ENCODE data around the gene GNAI3.

The GNAI3 gene

DNA sequence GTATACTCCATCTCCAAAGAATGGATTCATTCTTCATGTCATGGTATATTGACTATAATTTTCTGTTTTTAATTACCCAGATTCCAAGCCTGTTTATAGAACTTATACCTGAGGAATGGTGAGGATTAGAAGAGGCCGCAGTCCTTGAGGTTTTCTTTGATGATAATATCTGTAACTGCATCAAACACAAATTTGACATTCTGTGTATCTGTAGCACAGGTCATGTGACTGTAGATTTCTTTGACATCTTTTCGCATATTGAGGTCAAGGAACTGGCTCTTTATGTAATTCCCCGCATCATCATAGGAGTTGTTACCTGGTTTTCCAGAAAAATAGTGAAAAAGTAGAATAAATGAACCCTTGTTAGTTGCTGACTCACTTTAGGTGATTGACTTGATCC is 54.8 kb downstream of the GNAI3 start:
- TF ChIP-seq SPI1 (IDR thresholded peaks at IDR 0.05; ENCODE audit: low read depth, low read length): no peak
- TF ChIP-seq TAF1 (IDR thresholded peaks at IDR 0.05; ENCODE audit: low read depth, low read length): no peak
- no peak for TF ChIP-seq POLR2AphosphoS5 (IDR thresholded peaks at IDR 0.05; ENCODE audit: low read depth, low read length)
- no peak for TF ChIP-seq PAX5 (IDR thresholded peaks at IDR 0.05; ENCODE audit: insufficient read depth, low read length, severe bottlenecking)
- TF ChIP-seq POLR2A (IDR thresholded peaks at IDR 0.05; ENCODE audit: low read depth, low read length): no peak
- TF ChIP-seq POU2F2 (IDR thresholded peaks at IDR 0.05; ENCODE audit: low read depth, low read length): no peak

DNA sequence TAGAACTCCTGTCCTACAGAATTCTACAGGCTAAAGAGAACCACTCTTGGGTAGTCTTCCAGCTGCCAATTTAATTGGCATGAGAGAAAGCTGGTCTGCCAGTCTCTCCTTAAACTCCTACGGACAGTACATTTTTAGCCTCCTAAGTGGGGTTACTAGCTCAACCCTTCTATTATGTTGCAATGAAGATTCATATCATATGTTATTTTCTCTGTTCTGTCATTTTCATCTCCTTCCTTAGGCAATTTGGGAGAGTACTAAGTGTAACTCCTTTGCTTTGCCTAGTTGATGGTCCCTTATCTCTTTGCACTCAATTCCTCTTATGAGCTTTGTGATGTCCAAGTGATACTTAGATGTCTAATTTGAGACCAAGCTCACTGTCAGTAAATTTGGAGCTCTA is 57.0 kb downstream of the GNAI3 start:
- TF ChIP-seq SPI1 (IDR thresholded peaks at IDR 0.05; ENCODE audit: low read depth, low read length) (no peak), POU2F2 (IDR thresholded peaks at IDR 0.05; ENCODE audit: low read depth, low read length) (no peak), POLR2AphosphoS5 (IDR thresholded peaks at IDR 0.05; ENCODE audit: low read depth, low read length) (no peak), TAF1 (IDR thresholded peaks at IDR 0.05; ENCODE audit: low read depth, low read length) (no peak), PAX5 (IDR thresholded peaks at IDR 0.05; ENCODE audit: insufficient read depth, low read length, severe bottlenecking) (no peak), POLR2A (IDR thresholded peaks at IDR 0.05; ENCODE audit: low read depth, low read length) (no peak)
- no peak for FAIRE-seq
- DNase-seq (ENCODE audit: insufficient read length, low spot score): no peak

More for the DNA sequence above, 54.8 kb downstream of the GNAI3 start:
- DNase-seq (ENCODE audit: insufficient read length, low spot score): no peak
- no peak for FAIRE-seq

DNA sequence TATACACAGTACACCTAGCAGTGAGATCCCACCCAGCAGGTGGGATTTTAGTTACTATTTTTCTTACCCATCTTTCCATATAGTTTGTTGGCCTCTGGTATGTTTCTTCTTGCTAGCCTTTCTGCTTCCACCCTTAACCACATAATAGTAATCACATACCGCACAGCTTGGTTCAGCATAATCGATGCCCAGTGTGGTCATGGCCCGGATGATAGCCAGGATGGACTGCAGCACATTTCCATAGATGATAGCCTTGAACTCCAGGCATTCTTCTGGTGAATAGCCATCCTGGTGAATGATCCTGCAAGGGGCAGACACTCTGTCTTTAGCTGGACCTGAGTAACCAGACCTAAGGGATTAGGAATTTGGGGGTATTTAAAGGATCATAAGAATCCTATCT is 61.5 kb downstream of the GNAI3 start:
- TF ChIP-seq PAX5 (IDR thresholded peaks at IDR 0.05; ENCODE audit: insufficient read depth, low read length, severe bottlenecking) (no peak), SPI1 (IDR thresholded peaks at IDR 0.05; ENCODE audit: low read depth, low read length) (no peak)
- no peak for FAIRE-seq
- no peak for DNase-seq (ENCODE audit: insufficient read length, low spot score)

DNA sequence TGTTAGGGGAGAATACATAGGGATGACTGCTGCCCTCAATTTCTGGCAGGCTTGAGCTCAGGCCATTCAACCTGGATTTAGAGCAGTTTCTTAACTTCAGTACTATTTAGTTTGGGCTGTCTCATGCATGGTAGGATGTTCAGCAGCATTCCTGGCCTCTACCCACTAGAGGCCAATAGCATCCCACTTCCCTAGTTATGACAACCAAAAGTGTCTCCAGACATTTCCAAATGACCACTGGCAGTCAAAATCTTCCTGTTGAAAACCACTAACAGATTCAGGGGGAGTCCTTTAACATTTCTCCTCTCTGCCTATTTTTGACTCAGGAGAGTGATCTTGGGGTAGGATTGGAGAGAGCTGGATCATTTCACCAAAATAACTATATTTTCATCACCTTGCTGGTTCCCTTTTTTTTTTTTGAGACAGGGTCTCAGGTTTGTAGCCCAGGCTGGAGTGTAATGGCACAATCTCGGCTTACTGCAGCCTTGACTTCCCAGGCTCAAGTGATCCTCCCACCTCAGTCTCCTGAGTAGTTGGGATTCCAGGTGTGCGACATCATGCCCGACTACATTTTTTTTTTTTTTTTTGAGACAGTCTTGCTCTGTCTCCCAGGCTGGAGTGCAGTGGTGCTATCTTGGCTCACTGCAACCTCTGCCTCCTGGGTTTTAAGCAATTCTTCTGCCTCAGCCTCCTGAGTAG is 62.3 kb downstream of the GNAI3 start:
- TF ChIP-seq POLR2A (IDR thresholded peaks at IDR 0.05; ENCODE audit: low read depth, low read length): no peak
- no peak for TF ChIP-seq SPI1 (IDR thresholded peaks at IDR 0.05; ENCODE audit: low read depth, low read length)
- TF ChIP-seq TAF1 (IDR thresholded peaks at IDR 0.05; ENCODE audit: low read depth, low read length): no peak
- no peak for TF ChIP-seq POU2F2 (IDR thresholded peaks at IDR 0.05; ENCODE audit: low read depth, low read length)
- TF ChIP-seq POLR2AphosphoS5 (IDR thresholded peaks at IDR 0.05; ENCODE audit: low read depth, low read length): no peak
- no peak for TF ChIP-seq PAX5 (IDR thresholded peaks at IDR 0.05; ENCODE audit: insufficient read depth, low read length, severe bottlenecking)
- FAIRE-seq (no peak), DNase-seq (ENCODE audit: insufficient read length, low spot score) (no peak)

DNA sequence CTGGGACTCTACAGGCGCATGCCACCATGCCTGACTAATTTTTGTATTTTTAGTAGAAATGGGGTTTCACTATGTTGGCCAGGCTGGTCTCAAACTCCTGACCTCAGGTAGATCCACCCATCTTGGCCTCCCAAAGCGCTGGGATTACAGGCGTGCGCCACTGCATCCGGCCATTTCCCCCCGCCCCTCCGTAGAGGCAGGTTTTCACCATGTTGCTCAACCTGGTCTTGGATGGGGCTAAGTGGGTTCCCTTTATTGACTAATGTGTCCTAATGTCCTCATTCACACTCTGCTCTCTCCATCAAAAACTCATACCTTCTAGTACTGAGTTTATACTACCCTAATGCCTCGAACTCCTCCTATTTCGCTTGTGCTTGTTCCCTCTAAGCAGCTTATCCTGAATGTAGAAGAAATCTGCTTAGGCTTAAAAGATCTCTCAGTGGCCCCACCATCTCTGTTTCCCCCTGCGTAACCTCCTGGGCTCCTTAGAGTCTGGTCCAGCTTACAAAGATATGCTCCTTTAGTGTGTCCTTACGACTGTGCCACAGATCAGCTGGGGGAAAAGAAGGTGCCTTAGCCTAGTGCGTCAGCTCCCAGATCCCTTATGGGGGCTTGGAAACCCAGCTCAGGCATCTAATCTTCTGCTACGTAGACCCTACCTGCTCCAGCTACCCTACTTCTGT is 63.0 kb downstream of the GNAI3 start:
- FAIRE-seq (no peak), DNase-seq (ENCODE audit: insufficient read length, low spot score) (no peak)
- TF ChIP-seq POU2F2 (IDR thresholded peaks at IDR 0.05; ENCODE audit: low read depth, low read length) (no peak), POLR2AphosphoS5 (IDR thresholded peaks at IDR 0.05; ENCODE audit: low read depth, low read length) (no peak), TAF1 (IDR thresholded peaks at IDR 0.05; ENCODE audit: low read depth, low read length) (no peak), SPI1 (IDR thresholded peaks at IDR 0.05; ENCODE audit: low read depth, low read length) (no peak), POLR2A (IDR thresholded peaks at IDR 0.05; ENCODE audit: low read depth, low read length) (no peak), PAX5 (IDR thresholded peaks at IDR 0.05; ENCODE audit: insufficient read depth, low read length, severe bottlenecking) (no peak)

- DNase-seq (ENCODE audit: insufficient read length, low spot score) (no peak), FAIRE-seq (no peak)
- no peak for TF ChIP-seq SPI1 (IDR thresholded peaks at IDR 0.05; ENCODE audit: low read depth, low read length)
Observed at GRCh38 chr1:109613361-109614147, 65.1 kb downstream of the GNAI3 start.

- TF ChIP-seq TAF1 (IDR thresholded peaks at IDR 0.05; ENCODE audit: low read depth, low read length) (no peak), PAX5 (IDR thresholded peaks at IDR 0.05; ENCODE audit: insufficient read depth, low read length, severe bottlenecking) (no peak), POLR2A (IDR thresholded peaks at IDR 0.05; ENCODE audit: low read depth, low read length) (no peak), SPI1 (IDR thresholded peaks at IDR 0.05; ENCODE audit: low read depth, low read length) (peak; percentile 56)
- no peak for FAIRE-seq
- DNase-seq (ENCODE audit: insufficient read length, low spot score): no peak
Observed at GRCh38 chr1:109615879-109616278, 67.5 kb downstream of the GNAI3 start.

DNA sequence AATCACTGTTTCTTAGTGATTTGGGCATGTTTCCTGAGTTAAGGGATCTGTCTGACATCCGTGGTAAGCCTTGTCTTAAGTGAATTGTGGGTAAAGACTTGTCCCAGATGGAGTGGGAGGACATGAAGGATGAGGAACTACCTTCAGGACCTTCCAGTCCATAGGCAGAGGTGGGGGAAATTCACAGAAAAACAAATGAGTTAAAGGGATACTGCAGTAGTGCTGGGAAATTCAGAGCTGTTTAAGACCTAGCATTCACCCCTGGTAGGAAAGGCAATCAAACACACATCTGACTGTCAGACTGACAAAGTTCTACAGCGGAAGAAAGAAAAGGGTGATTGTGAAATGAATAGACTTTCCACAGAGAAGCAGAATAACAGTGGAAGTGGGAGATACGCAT is 68.0 kb downstream of the GNAI3 start:
- TF ChIP-seq SPI1 (IDR thresholded peaks at IDR 0.05; ENCODE audit: low read depth, low read length): no peak
- TF ChIP-seq TAF1 (IDR thresholded peaks at IDR 0.05; ENCODE audit: low read depth, low read length): no peak
- no peak for TF ChIP-seq POU2F2 (IDR thresholded peaks at IDR 0.05; ENCODE audit: low read depth, low read length)
- no peak for TF ChIP-seq PAX5 (IDR thresholded peaks at IDR 0.05; ENCODE audit: insufficient read depth, low read length, severe bottlenecking)
- no peak for TF ChIP-seq POLR2A (IDR thresholded peaks at IDR 0.05; ENCODE audit: low read depth, low read length)
- no peak for TF ChIP-seq POLR2AphosphoS5 (IDR thresholded peaks at IDR 0.05; ENCODE audit: low read depth, low read length)
- DNase-seq (ENCODE audit: insufficient read length, low spot score): no peak
- FAIRE-seq: no peak

DNA sequence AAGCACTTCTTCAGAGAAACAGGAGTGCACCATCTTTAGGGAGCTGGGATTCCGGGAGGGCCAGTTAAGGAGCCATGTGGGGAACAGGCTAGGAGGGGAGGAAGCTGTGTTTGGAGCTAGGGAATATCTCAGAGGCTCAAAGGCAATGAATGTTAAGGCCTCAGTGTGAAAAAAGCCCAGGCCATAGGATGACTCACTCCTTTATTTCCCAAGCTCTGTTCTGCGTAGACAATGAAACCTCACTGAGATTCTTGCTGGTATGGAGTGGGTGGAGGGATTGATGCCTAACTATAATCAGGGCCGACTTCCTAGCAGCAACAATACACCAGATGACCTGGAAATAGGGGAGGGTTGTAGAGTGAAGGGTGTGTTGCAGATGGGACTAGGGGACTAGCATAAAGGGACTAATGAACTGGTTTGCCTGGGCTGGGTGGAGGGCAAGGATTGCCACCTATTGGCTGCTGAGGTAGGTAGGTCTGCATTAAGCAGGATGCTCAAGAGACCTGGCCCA is 68.9 kb downstream of the GNAI3 start:
- TF ChIP-seq PAX5 (IDR thresholded peaks at IDR 0.05; ENCODE audit: insufficient read depth, low read length, severe bottlenecking) (no peak), POU2F2 (IDR thresholded peaks at IDR 0.05; ENCODE audit: low read depth, low read length) (no peak), TAF1 (IDR thresholded peaks at IDR 0.05; ENCODE audit: low read depth, low read length) (no peak), SPI1 (IDR thresholded peaks at IDR 0.05; ENCODE audit: low read depth, low read length) (no peak)
- FAIRE-seq (no peak), DNase-seq (ENCODE audit: insufficient read length, low spot score) (no peak)
